ENCODE measurements around the gene LIMA1. TPM values are rescaled to one million over a fixed set of nuclear protein-coding genes. Genes with fewer than 3 reads are reported as not detected.

LIMA1 gene
- total and polyA plus RNA-seq, 2 of the 4 experiments (the other 2 are of a cell fraction) = 126 to 163 TPM

DNA sequence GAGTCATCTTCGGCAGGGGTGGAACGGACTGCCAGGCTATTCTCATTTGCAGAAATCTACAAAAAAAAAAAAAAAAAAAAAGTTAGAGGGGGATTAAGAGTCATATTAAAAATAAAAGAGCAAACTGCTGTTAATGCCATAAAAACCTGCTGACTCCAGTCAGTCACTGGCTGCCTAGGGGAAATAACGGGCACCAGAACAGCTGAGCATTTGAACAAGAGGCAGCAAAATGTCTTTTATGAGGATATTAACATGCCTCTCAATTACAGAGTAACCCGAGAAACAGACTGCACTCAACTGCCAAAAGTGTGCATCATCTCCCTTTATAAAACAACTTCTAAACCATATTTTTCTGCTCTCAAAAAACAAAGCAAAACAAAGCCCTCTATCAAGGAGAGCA lies 87.5 kb downstream of the LIMA1 start:
- no TSS peak for BruUV-seq (replicated peaks)
- ATAC-seq (ENCODE audit: low read depth) (no peak), DNase-seq (no peak)
- peaks cover 54% of the 10 kb centered on the region for H3K36me3 ChIP-seq (ENCODE audit: control insufficient read depth, insufficient read depth, low read length)
- no peak overlapping the region for H2AK9ac ChIP-seq (replicated peaks; ENCODE audit: low read depth, low read length, poor library complexity)
- H3K4me2 ChIP-seq (ENCODE audit: low read depth, low read length) = no peak overlapping the region
- ChIA-PET POLR2A (ENCODE audit: unreplicated experiment) (no interaction called here), CTCF (no interaction called here)
- WGBS, 2 experiments (ENCODE audit: extremely low coverage in 2 of 2, insufficient read length in 1 of 2) = no CpG with 5 or more reads among the region's 4 CpGs
- H3K4ac ChIP-seq (ENCODE audit: low read depth, low read length) = no peak overlapping the region
- H3K27me3 ChIP-seq (ENCODE audit: control insufficient read depth, insufficient read depth, low read length) = no peaks in the 10 kb centered on the region
- H3K9me3 ChIP-seq (ENCODE audit: control insufficient read depth, insufficient read depth, low read length) = no peaks in the 10 kb centered on the region
- peaks cover 25 to 54% of the 10 kb centered on the region in 2 experiments for H3K79me1 ChIP-seq (ENCODE audit: low read depth in 1 of 2, low read length in 2 of 2)
- H3K14ac ChIP-seq (replicated peaks; ENCODE audit: low read depth, low read length) = no peak overlapping the region
- H4K5ac ChIP-seq (ENCODE audit: low read depth, low read length) = no peak overlapping the region
- H4K8ac ChIP-seq (ENCODE audit: low read depth in 2 of 2, low read length in 2 of 2) = no peak overlapping the region
- H3K9me1 ChIP-seq (ENCODE audit: insufficient read depth, low read length) = no peaks in the 10 kb centered on the region; the same call in none of the 2 replicates
- H3K9ac ChIP-seq (ENCODE audit: low read depth, low read length) = peak overlapping the region; percentile 29; the same call in 1 of the 2 replicates
- no peak overlapping the region for H2AFZ ChIP-seq (replicated peaks; ENCODE audit: low read length, poor library complexity)
- peak overlapping the region; percentile 45; the same call in 1 of the 2 replicates for H3K27ac ChIP-seq (ENCODE audit: insufficient read depth, low read length)
- H3K23ac ChIP-seq (ENCODE audit: low read depth, low read length) = no peak overlapping the region
- H2BK120ac ChIP-seq (ENCODE audit: low read depth, low read length) = no peak overlapping the region
- no peak overlapping the region for H4K91ac ChIP-seq (ENCODE audit: insufficient read depth, low read depth, low read length)
- dilution Hi-C loops (cut with HindIII; ENCODE audit: low sequenced_read_pairs, unreplicated experiment) (no loop called here), intact Hi-C loops (cut with micrococcal nuclease) (no loop called here), in situ Hi-C loops (cut with MboI; ENCODE audit: low sequenced_read_pairs) (no loop called here)
- H3K56ac ChIP-seq (ENCODE audit: extremely low read depth, insufficient read depth, low read length) = no peak overlapping the region
- H2BK5ac ChIP-seq (ENCODE audit: low read depth, low read length, poor library complexity, severe bottlenecking) = peak overlapping the region; percentile 20
- H4K20me1 ChIP-seq (ENCODE audit: insufficient read depth, low read length) = peaks cover 4% of the 10 kb centered on the region; the same call in 1 of the 2 replicates
- H3K18ac ChIP-seq (ENCODE audit: low read depth, low read length) = peak overlapping the region; percentile 41; the same call in 1 of the 2 replicates
- no peak overlapping the region for H2BK15ac ChIP-seq (ENCODE audit: low read depth, low read length)
- TF ChIP-seq POLR2A (IDR thresholded peaks at IDR 0.05; ENCODE audit: low read depth, low read length) (no peak), RFX5 (IDR thresholded peaks at IDR 0.05; ENCODE audit: low read depth, low read length) (no peak), MAZ (IDR thresholded peaks at IDR 0.05; ENCODE audit: borderline replicate concordance, low read depth, low read length) (no peak), SMC3 (IDR thresholded peaks at IDR 0.05; ENCODE audit: low read depth, low read length) (no peak), NFE2L2 (IDR thresholded peaks at IDR 0.05; ENCODE audit: low read depth, low read length) (no peak), BHLHE40 (IDR thresholded peaks at IDR 0.05; ENCODE audit: low read depth, low read length) (no peak), RAD21 (IDR thresholded peaks at IDR 0.05; ENCODE audit: low read length) (no peak), CEBPB (IDR thresholded peaks at IDR 0.05; ENCODE audit: low read depth, low read length) (no peak), FOS (IDR thresholded peaks at IDR 0.05; ENCODE audit: low read depth, low read length) (no peak), MXI1 (IDR thresholded peaks at IDR 0.05; ENCODE audit: borderline replicate concordance, low read depth, low read length) (no peak), RCOR1 (IDR thresholded peaks at IDR 0.05; ENCODE audit: insufficient replicate concordance, low read length) (no peak), MAFK (IDR thresholded peaks at IDR 0.05; ENCODE audit: low read depth, low read length) (no peak), CHD1 (IDR thresholded peaks at IDR 0.05; ENCODE audit: low read depth, low read length) (no peak)
- TF ChIP-seq, protein P1, sequence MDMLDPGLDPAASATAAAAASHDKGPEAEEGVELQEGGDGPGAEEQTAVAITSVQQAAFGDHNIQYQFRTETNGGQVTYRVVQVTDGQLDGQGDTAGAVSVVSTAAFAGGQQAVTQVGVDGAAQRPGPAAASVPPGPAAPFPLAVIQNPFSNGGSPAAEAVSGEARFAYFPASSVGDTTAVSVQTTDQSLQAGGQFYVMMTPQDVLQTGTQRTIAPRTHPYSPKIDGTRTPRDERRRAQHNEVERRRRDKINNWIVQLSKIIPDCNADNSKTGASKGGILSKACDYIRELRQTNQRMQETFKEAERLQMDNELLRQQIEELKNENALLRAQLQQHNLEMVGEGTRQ (IDR thresholded peaks at IDR 0.05; ENCODE audit: low read depth, low read length) = no peak
- TF ChIP-seq, protein P2, sequence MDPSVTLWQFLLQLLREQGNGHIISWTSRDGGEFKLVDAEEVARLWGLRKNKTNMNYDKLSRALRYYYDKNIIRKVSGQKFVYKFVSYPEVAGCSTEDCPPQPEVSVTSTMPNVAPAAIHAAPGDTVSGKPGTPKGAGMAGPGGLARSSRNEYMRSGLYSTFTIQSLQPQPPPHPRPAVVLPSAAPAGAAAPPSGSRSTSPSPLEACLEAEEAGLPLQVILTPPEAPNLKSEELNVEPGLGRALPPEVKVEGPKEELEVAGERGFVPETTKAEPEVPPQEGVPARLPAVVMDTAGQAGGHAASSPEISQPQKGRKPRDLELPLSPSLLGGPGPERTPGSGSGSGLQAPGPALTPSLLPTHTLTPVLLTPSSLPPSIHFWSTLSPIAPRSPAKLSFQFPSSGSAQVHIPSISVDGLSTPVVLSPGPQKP (IDR thresholded peaks at IDR 0.05; ENCODE audit: borderline replicate concordance, low read depth, low read length) = no peak
- TF ChIP-seq, protein P3, sequence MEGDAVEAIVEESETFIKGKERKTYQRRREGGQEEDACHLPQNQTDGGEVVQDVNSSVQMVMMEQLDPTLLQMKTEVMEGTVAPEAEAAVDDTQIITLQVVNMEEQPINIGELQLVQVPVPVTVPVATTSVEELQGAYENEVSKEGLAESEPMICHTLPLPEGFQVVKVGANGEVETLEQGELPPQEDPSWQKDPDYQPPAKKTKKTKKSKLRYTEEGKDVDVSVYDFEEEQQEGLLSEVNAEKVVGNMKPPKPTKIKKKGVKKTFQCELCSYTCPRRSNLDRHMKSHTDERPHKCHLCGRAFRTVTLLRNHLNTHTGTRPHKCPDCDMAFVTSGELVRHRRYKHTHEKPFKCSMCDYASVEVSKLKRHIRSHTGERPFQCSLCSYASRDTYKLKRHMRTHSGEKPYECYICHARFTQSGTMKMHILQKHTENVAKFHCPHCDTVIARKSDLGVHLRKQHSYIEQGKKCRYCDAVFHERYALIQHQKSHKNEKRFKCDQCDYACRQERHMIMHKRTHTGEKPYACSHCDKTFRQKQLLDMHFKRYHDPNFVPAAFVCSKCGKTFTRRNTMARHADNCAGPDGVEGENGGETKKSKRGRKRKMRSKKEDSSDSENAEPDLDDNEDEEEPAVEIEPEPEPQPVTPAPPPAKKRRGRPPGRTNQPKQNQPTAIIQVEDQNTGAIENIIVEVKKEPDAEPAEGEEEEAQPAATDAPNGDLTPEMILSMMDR (conservative IDR thresholded peaks at IDR 0.05; ENCODE audit: low read depth, low read length) = no peak
- no peak overlapping the region for H2BK20ac ChIP-seq (ENCODE audit: low read depth, low read length)
- no peak overlapping the region for H3K4me3 ChIP-seq (ENCODE audit: insufficient read depth, low read depth, low read length)
- H2AK5ac ChIP-seq (ENCODE audit: low read depth, low read length) = no peak overlapping the region
- peaks cover 10% of the 10 kb centered on the region for H3K4me1 ChIP-seq (ENCODE audit: control insufficient read depth, insufficient read depth, low read length)

All from IMR-90 (cell line).